ENCODE measurements around the gene RS1.

Gene RS1

DNA sequence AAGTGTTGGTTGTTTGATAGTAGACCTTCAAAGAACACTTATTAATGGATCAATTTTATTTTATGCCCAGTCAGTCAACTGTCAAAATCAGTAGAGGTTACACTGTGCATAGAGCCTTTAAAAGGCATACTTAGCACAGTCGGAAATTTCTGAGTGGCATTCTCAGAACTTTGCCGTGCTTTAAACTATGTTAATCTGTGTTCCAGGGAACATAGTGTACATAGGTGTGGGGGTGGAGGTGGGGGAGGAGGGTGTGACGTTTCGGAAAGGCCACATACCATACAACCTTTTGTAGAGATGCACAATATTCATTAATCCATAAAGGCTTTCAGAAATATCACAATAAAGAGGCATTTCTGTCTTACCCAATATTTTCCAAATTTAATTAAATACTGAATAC lies 75.8 kb downstream of the RS1 start:
- DNase-seq, result no peak

DNA sequence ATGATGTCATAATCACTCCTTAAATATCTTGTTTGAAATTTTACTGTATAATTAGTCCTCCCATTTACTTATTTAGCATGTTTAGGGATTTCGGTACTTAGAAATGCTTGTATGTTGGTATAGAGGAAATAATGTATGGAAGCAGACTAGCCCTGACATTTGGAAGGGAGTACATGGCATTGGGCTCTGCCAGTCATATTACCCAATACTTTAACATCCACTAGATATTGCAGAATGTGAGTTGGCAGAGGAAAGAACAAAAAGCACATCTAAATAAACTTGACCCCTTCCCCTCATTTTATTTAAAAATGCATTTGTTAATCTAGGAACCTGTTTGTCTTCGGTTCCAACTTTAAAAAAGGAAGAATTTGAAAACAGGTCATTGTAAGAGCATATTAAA lies 77.8 kb downstream of the RS1 start:
- DNase-seq, result no peak

DNA sequence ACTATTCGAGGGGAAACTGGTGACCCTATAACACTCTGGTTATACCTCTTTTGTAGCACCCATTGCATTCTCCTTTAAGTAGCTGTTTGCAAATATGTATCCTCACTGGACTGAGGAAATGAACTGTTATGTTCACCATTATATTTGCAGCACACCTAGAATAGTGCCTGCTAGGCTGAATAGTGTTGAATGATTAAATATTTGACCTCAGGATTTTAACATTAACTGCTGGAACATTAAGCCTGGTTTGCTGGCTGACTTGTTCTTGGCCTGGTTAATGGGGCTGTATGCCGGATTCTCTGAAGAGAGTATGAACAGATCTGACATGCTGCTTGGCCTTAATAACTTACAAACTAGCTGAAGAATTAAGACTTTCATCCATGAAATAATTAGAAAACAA lies 80.1 kb downstream of the RS1 start:
- DNase-seq, result no peak
